Ishikawa (cell line): ENCODE results near the gene FAM171A2.

Experiments
- CEBPB ChIP-seq: IDR thresholded peaks from 2 replicates; pipeline ENCODE4 v1.6.1; 2012
- CREB1 ChIP-seq: IDR thresholded peaks from 2 replicates; pipeline ENCODE4 v1.6.1; 2012; ENCODE audit warnings: low read depth
- EP300 ChIP-seq: IDR thresholded peaks from 2 replicates; pipeline ENCODE4 v1.6.1; 2012; ENCODE audit warnings: borderline replicate concordance
- FOXM1 ChIP-seq: IDR thresholded peaks from 2 replicates; pipeline ENCODE4 v1.6.1; 2012; ENCODE audit warnings: low read depth, borderline replicate concordance
- MAX ChIP-seq: IDR thresholded peaks from 2 replicates; pipeline ENCODE4 v1.6.1; 2012
- NFIC ChIP-seq: IDR thresholded peaks from 2 replicates; pipeline ENCODE4 v1.6.1; 2012
- RAD21 ChIP-seq: IDR thresholded peaks from 2 replicates; pipeline ENCODE4 v1.6.1; 2012; ENCODE audit warnings: low read depth
- REST ChIP-seq: IDR thresholded peaks from 2 replicates; pipeline ENCODE4 v1.6.1; 2012; ENCODE audit warnings: low read depth, mild to moderate bottlenecking
- TCF12 ChIP-seq: IDR thresholded peaks from 2 replicates; pipeline ENCODE4 v1.6.1; 2012; ENCODE audit warnings: low read depth
- USF1 ChIP-seq: IDR thresholded peaks from 2 replicates; pipeline ENCODE4 v1.6.1; 2012
- YY1 ChIP-seq: IDR thresholded peaks from 2 replicates; pipeline ENCODE4 v1.6.1; 2012; ENCODE audit warnings: low read depth
- ZBTB7A ChIP-seq: IDR thresholded peaks from 2 replicates; pipeline ENCODE4 v1.6.1; 2012; ENCODE audit warnings: low read depth

GRCh38 chr17:44356241-44356640, 7.4 kb downstream of the FAM171A2 start:
- TF ChIP-seq YY1 = no peak
- TF ChIP-seq MAX = no peak
- TF ChIP-seq REST = no peak
- TF ChIP-seq USF1 = no peak
- no peak for TF ChIP-seq FOXM1
- TF ChIP-seq CREB1 = no peak
- no peak for TF ChIP-seq RAD21
- TF ChIP-seq NFIC = no peak
- no peak for TF ChIP-seq EP300
- no peak for TF ChIP-seq ZBTB7A
- no peak for TF ChIP-seq CEBPB
- no peak for TF ChIP-seq TCF12
